HUES48 (cell line): ENCODE data around the gene IFNW1.
"Not testable (repeated sequence)": the region's sequence is repeated elsewhere in the genome, so short reads cannot be mapped to it uniquely, and the experiment has no call there.

Experiments
- H3K27ac ChIP-seq: one replicate; pipeline ENCODE4 v1.7.0; 2013; ENCODE audit warnings: low read depth, low read length, inconsistent platforms
- H3K27me3 ChIP-seq: 2 replicates; pipeline ENCODE4 v1.6.1; 2013; ENCODE audit warnings: mild to moderate bottlenecking, low read length; ENCODE audit not compliant: control insufficient read depth, insufficient read depth
- H3K36me3 ChIP-seq: 2 replicates; pipeline ENCODE4 v1.6.1; 2013; ENCODE audit warnings: low read length; ENCODE audit not compliant: control insufficient read depth, insufficient read depth
- H3K4me1 ChIP-seq: 2 replicates; pipeline ENCODE4 v1.6.1; 2013; ENCODE audit warnings: mild to moderate bottlenecking, low read length; ENCODE audit not compliant: control insufficient read depth, insufficient read depth
- H3K4me3 ChIP-seq: 2 replicates; pipeline ENCODE4 v1.5.1; 2013; ENCODE audit warnings: mild to moderate bottlenecking, low read depth, low read length
- H3K9ac ChIP-seq: 2 replicates; pipeline ENCODE4 v1.6.1; 2013; ENCODE audit warnings: mild to moderate bottlenecking, low read depth, low read length, moderate library complexity
- H3K9me3 ChIP-seq: 2 replicates; pipeline ENCODE4 v1.6.1; 2013; ENCODE audit warnings: low read length; ENCODE audit not compliant: control insufficient read depth, insufficient read depth

The IFNW1 gene

DNA sequence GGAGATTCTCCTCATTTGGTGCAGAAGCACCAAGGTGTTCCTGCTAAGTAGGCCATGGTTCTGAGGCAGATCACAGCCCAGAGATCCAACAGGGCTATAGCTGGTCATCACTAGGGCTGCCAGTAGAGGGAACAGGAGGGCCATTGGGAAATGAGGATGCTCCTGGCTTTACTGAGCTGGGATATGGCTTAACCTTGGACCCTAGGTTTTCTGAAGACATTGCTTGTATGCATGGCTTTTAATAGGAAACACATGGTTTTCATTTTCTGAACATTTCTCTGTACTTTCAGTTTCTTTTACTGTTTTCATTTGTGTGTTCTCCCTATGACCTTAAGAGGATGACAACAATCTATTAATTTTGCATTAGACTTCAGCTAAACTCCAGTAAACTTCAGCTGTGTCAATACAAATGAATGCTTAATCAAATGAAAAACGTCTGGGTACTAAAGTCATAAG, at the start of gene IFNW1:
Gene IFNW1, minus strand, starts transcription at position 406 of the 456 bp plus-strand sequence. Its CDS starts 262 bp downstream, at position 144.
- Histone ChIP-seq H3K27me3 (no peaks in the 10 kb centered on the region), H3K9ac (no peak within 1 kb of the TSS), H3K36me3 (no peaks in the 10 kb centered on the region), H3K4me1 (no peaks in the 10 kb centered on the region), H3K4me3 (no peak within 1 kb of the TSS), H3K9me3 (no peaks in the 10 kb centered on the region), H3K27ac (no peak within 1 kb of the TSS)

DNA sequence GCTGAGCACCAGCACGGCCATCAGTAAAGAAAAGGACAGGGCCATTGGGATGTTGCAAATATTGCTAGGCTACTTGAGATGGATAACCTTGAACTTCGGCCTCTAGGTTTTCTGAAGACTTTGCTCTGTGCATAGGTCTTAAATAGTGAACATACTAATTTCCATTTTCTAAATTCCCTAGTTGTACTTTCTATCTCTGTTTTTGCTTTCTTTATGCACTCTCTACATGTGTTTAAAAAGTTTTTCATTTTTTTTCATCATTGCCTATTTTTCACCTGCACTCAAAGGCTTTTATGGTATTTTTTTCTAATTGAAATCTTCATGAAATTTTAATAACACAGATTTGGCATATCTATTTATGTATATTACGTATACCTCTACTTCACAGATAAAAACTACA, 45.9 kb upstream of the IFNW1 start, which contains the start of gene IFNA4:
Gene IFNA4, minus strand, starts transcription at position 101 of the 400 bp plus-strand sequence. Its CDS starts 56 bp downstream, at position 45.
- H3K9ac ChIP-seq, H3K9me3 ChIP-seq, H3K4me3 ChIP-seq, H3K27me3 ChIP-seq, H3K36me3 ChIP-seq, H3K4me1 ChIP-seq, H3K27ac ChIP-seq: not testable (repeated sequence)

DNA sequence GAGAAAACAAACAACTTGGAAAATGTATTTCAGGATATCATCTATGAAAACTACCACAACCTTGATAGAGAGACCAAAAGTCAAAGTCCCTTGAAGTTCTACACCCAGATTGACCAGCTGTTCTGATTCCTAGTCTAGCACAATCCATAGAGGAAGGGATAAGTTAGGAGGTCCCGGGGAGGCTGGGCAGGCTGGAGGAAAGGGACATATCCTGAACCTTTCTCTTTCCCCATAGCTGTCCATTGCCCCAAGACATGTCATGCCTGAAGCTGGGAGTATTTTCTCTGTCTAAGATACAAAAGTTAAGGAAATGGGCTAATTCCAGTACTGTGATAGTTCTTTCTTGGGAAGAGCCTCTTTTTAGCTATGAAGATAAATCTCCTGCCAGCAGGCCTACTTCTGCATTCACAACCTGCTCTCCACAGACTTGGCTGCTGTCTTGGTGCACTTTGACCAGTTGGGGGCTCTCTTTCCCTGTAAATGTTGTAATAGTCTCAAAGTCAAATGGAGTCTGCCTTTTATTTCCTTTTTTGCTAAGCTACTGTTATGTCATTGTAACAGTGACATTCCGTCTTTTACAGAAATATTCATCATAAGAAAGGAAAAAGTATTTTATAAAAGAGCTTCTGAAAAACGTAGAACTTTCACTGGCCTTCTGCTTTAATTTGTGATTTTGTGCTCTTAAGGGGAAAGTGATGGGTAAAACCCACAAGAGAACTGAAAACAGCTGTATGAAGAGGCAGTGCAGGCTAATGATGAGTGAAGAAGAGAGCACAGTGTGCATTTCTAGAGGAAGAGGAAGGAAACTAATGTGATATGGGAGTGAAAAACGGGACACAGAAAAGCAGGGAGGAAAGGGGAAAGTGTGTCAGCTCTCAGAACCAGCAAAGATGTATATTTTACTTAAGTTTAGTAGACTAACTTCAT, 41.4 kb upstream of the IFNW1 start:
- not testable (repeated sequence) for H3K27ac ChIP-seq, H3K27me3 ChIP-seq, H3K4me1 ChIP-seq, H3K4me3 ChIP-seq, H3K9me3 ChIP-seq, H3K9ac ChIP-seq, H3K36me3 ChIP-seq

- Histone ChIP-seq H3K4me3 (no peak overlapping the region), H3K27me3 (no peaks in the 10 kb centered on the region), H3K9me3 (no peaks in the 10 kb centered on the region), H3K36me3 (no peaks in the 10 kb centered on the region), H3K27ac (no peak overlapping the region), H3K9ac (no peak overlapping the region), H3K4me1 (no peaks in the 10 kb centered on the region)
Measured at GRCh38 chr9:21174671-21175070, 33.0 kb upstream of the IFNW1 start.

DNA sequence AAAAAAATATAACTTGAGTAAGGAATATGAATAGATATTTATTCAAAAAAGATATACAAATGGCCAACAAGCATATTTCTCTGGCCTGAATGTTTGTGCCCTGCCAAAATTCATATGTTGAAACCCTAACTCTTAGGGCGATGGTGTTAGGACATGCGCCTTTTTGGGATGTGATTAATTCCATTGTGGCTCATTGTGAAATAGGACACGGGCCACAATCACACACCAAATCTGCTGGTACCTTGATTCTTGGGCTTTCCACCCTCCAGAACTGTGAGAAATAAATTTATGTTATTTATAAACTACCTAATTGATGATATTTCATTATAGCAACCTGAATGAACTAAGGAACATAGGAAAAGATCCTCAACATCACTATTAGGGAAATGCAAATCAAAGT, 30.5 kb upstream of the IFNW1 start:
- Histone ChIP-seq H3K4me3 (no peak overlapping the region), H3K4me1 (no peaks in the 10 kb centered on the region), H3K27ac (no peak overlapping the region), H3K36me3 (no peaks in the 10 kb centered on the region), H3K9ac (no peak overlapping the region), H3K9me3 (no peaks in the 10 kb centered on the region), H3K27me3 (no peaks in the 10 kb centered on the region)

DNA sequence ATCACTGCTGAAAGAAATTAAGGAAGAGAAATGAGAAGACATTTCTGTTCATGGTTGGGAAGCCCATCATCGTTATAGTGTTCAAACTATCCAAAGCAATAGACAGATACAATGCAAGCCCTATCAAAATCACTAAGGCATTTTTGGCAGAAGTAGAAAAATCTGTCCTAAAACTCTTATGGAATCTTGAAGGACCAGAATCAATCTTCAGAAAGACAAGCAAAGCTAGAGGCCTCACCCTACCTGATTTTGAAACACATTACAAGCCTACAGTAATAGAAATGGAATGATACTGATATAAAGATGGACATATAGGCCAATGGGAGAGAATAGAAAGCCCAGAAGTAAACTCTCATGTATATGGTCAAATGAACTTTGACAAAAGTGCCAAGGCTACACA, 29.7 kb upstream of the IFNW1 start:
- Histone ChIP-seq H3K9ac (no peak overlapping the region), H3K27me3 (no peaks in the 10 kb centered on the region), H3K9me3 (no peaks in the 10 kb centered on the region), H3K4me3 (no peak overlapping the region), H3K36me3 (no peaks in the 10 kb centered on the region), H3K4me1 (no peaks in the 10 kb centered on the region), H3K27ac (no peak overlapping the region)

- H3K9me3 ChIP-seq, H3K27me3 ChIP-seq, H3K27ac ChIP-seq, H3K9ac ChIP-seq, H3K4me3 ChIP-seq, H3K4me1 ChIP-seq, H3K36me3 ChIP-seq: not testable (repeated sequence)
Measured at GRCh38 chr9:21166560-21166959, 24.9 kb upstream of the IFNW1 start, which contains the start of gene IFNA21. IFNA21 (minus strand) TSS chr9:21166660; CDS start chr9:21166612, 48 bp downstream.

GRCh38 chr9:21165516-21165915, 23.9 kb upstream of the IFNW1 start:
- no peak overlapping the region for H3K27ac ChIP-seq
- no peaks in the 10 kb centered on the region for H3K4me1 ChIP-seq
- no peaks in the 10 kb centered on the region for H3K9me3 ChIP-seq
- H3K4me3 ChIP-seq, result no peak overlapping the region
- H3K36me3 ChIP-seq, result no peaks in the 10 kb centered on the region
- H3K9ac ChIP-seq, result no peak overlapping the region
- H3K27me3 ChIP-seq, result no peaks in the 10 kb centered on the region

- no peak overlapping the region for H3K9ac ChIP-seq
- H3K9me3 ChIP-seq, result no peaks in the 10 kb centered on the region
- no peaks in the 10 kb centered on the region for H3K36me3 ChIP-seq
- no peak overlapping the region for H3K4me3 ChIP-seq
- no peaks in the 10 kb centered on the region for H3K4me1 ChIP-seq
- no peaks in the 10 kb centered on the region for H3K27me3 ChIP-seq
- no peak overlapping the region for H3K27ac ChIP-seq
Measured at GRCh38 chr9:21160178-21160577, 18.5 kb upstream of the IFNW1 start.

DNA sequence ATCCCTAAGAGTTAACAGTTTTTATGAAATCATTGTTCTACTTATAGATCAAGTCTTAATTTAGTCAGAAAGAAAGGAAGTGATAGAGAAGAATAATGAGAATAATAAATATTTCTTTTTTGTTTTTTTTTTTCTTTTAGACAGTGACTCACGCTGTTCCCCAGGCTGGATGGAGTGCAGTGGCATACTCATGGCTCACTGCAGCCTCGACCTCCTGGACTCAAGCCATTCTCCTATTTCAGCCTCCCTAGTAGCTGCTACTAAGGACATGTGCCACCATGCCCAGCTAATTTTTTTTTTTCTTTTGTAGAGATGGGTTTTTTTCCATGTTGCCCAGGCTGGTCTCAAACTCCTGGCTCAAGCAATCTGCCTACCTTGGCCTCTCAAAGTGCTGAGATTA, 13.9 kb upstream of the IFNW1 start:
- Histone ChIP-seq H3K9ac (no peak overlapping the region), H3K4me1 (peaks cover 4% of the 10 kb centered on the region; the same call in 1 of the 2 replicates), H3K9me3 (no peaks in the 10 kb centered on the region), H3K4me3 (no peak overlapping the region), H3K27ac (no peak overlapping the region), H3K27me3 (no peaks in the 10 kb centered on the region), H3K36me3 (no peaks in the 10 kb centered on the region)

DNA sequence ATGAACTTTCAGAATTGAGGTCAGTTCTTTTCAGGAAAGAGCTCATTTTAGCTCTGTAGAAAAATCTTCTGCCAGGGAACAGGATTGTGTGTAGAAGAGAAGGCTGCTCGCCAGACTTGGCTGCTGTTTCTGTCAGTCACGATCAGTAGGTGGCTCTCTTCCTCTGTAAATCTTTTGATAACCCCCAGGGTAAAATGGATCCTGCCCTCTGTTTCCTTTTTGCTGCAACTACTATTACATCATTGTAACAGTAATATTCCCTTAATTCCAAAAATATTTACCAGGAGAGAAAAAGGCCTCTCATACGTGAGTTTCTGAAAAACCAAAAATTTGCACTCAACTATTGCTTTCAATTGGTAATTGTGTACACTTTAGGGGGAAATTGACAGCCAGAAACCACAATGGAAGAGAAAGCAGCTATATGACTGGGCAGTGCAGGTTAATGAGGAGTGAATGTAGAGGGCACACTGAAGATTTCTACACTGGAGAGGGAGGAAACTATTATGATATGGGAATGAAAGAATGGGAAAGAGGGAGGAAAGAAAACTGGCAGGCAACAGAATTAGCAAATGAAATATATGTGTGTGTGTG, 12.5 kb upstream of the IFNW1 start:
- H3K9ac ChIP-seq, result no peak overlapping the region

More for the DNA sequence above, 12.5 kb upstream of the IFNW1 start:
- Histone ChIP-seq H3K27me3 (no peaks in the 10 kb centered on the region), H3K27ac (no peak overlapping the region), H3K4me1 (peaks cover 4% of the 10 kb centered on the region; the same call in 1 of the 2 replicates), H3K36me3 (no peaks in the 10 kb centered on the region), H3K4me3 (no peak overlapping the region), H3K9me3 (no peaks in the 10 kb centered on the region)
